ENCODE data around the gene GPR146.

Gene GPR146

DNA sequence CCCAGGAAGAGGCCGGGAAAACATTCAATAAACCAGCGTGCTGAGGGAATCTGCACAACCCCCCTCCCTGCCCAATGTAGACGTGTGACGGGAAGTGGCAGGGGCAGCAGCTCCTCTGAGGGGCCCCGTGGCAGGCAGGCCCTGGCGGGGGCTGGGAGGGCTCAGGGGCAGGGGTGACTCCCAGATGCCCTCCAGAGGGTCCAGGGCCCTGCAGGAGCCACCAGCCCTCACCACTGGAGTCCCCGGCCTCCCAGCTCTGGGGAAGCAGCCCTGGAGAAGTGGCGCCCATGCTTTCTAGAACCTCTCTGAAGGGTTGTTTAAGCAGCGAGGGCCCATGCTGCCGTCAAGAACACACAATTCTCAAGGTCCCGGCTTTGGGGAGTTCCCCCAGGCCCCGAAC is 35.2 kb downstream of the GPR146 start:
- H3K27me3 ChIP-seq (ENCODE audit: low read length), result no peaks in the 10 kb centered on the region
- H3F3A ChIP-seq (ENCODE audit: insufficient read depth), result no peaks in the 10 kb centered on the region
- H3K4me3 ChIP-seq (ENCODE audit: insufficient read depth, low read length, poor library complexity, severe bottlenecking), result no peak overlapping the region
- H3K9me3 ChIP-seq (ENCODE audit: insufficient read depth, low read length), result no peaks in the 10 kb centered on the region
- H3K9me2 ChIP-seq (replicated peaks; ENCODE audit: insufficient read depth, low read length), result no peaks in the 10 kb centered on the region
- H4K20me1 ChIP-seq (ENCODE audit: low read depth, low read length), result 0 out of 2 replicates have a peak, but pooled peaks cover 7% of the 10 kb centered on the region
- TF ChIP-seq CTCF (IDR thresholded peaks at IDR 0.05; ENCODE audit: insufficient read depth, low read length, poor library complexity, severe bottlenecking) (no peak), EZH2phosphoT487 (conservative IDR thresholded peaks at IDR 0.05; ENCODE audit: low read length) (no peak)
- no peak overlapping the region for H3K9ac ChIP-seq (ENCODE audit: low read length)
- H3K27ac ChIP-seq (ENCODE audit: low read depth, low read length), result no peak overlapping the region
- no peaks in the 10 kb centered on the region for H3K79me2 ChIP-seq (ENCODE audit: insufficient read depth, low read length)
- no peak overlapping the region for H2AFZ ChIP-seq (ENCODE audit: low read depth, low read length, severe bottlenecking)
- H3K4me2 ChIP-seq (ENCODE audit: low read depth, low read length, poor library complexity, severe bottlenecking), result no peak overlapping the region
- no peaks in the 10 kb centered on the region for H3K36me3 ChIP-seq (ENCODE audit: low read length)

DNA sequence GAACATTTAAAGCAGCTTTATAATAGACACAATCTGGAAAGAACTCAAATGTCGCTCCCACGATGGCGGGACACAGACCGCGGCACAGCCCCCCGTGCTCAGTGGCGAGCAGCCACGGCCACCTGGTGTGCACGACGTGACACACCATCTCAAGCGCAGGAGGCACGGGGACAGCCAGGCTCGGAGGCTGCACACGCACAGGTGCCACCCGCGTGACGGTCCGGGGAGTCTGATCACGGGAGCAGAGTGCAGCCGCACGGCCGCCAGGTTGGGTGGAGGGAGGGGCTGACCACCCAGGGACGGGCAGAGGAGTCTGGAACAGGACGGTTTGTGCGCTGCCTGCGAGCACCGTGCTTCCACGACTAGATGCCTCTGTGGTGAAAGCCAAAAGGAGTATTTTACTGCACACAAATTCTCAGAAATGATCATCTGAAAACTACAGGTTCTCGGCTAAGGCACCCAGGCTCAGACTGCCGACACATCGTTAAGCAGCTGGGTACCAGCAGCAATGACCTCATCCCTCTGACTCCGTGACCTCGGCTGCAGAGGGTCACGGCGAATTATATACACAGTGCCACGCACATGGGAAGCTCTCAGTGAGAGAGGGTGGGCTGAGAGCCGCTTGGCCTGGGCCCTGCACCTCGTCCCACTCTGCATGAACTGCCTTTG is 36.0 kb downstream of the GPR146 start:
- TF ChIP-seq CTCF (IDR thresholded peaks at IDR 0.05; ENCODE audit: insufficient read depth, low read length, poor library complexity, severe bottlenecking), result no peak
- no peak for TF ChIP-seq EZH2phosphoT487 (conservative IDR thresholded peaks at IDR 0.05; ENCODE audit: low read length)
- Histone ChIP-seq H3K36me3 (ENCODE audit: low read length) (no peaks in the 10 kb centered on the region), H2AFZ (ENCODE audit: low read depth, low read length, severe bottlenecking) (no peak overlapping the region), H3K4me3 (ENCODE audit: insufficient read depth, low read length, poor library complexity, severe bottlenecking) (no peak overlapping the region), H3K9ac (ENCODE audit: low read length) (no peak overlapping the region), H3F3A (ENCODE audit: insufficient read depth) (no peaks in the 10 kb centered on the region), H3K27ac (ENCODE audit: low read depth, low read length) (no peak overlapping the region), H4K20me1 (ENCODE audit: low read depth, low read length) (0 out of 2 replicates have a peak, but pooled peaks cover 7% of the 10 kb centered on the region), H3K9me3 (ENCODE audit: insufficient read depth, low read length) (no peaks in the 10 kb centered on the region), H3K4me2 (ENCODE audit: low read depth, low read length, poor library complexity, severe bottlenecking) (no peak overlapping the region), H3K9me2 (replicated peaks; ENCODE audit: insufficient read depth, low read length) (no peaks in the 10 kb centered on the region), H3K79me2 (ENCODE audit: insufficient read depth, low read length) (no peaks in the 10 kb centered on the region), H3K27me3 (ENCODE audit: low read length) (no peaks in the 10 kb centered on the region)

- peaks cover 2% of the 10 kb centered on the region for H3F3A ChIP-seq (ENCODE audit: insufficient read depth)
- H3K9ac ChIP-seq (ENCODE audit: low read length), result no peak overlapping the region
- no peak overlapping the region for H3K4me3 ChIP-seq (ENCODE audit: insufficient read depth, low read length, poor library complexity, severe bottlenecking)
- H3K27me3 ChIP-seq (ENCODE audit: low read length), result no peaks in the 10 kb centered on the region
- H3K79me2 ChIP-seq (ENCODE audit: insufficient read depth, low read length), result no peaks in the 10 kb centered on the region
- no peaks in the 10 kb centered on the region for H3K9me2 ChIP-seq (replicated peaks; ENCODE audit: insufficient read depth, low read length)
- no peaks in the 10 kb centered on the region for H3K36me3 ChIP-seq (ENCODE audit: low read length)
- TF ChIP-seq EZH2phosphoT487 (conservative IDR thresholded peaks at IDR 0.05; ENCODE audit: low read length), result no peak
- no peak for TF ChIP-seq CTCF (IDR thresholded peaks at IDR 0.05; ENCODE audit: insufficient read depth, low read length, poor library complexity, severe bottlenecking)
- no peaks in the 10 kb centered on the region for H3K9me3 ChIP-seq (ENCODE audit: insufficient read depth, low read length)
- H4K20me1 ChIP-seq (ENCODE audit: low read depth, low read length), result 0 out of 2 replicates have a peak, but pooled peaks cover 7% of the 10 kb centered on the region
- no peak overlapping the region for H3K27ac ChIP-seq (ENCODE audit: low read depth, low read length)
- H3K4me2 ChIP-seq (ENCODE audit: low read depth, low read length, poor library complexity, severe bottlenecking), result no peak overlapping the region
- no peak overlapping the region for H2AFZ ChIP-seq (ENCODE audit: low read depth, low read length, severe bottlenecking)
Observed at GRCh38 chr7:1080921-1081255, 36.5 kb downstream of the GPR146 start.
